GM19452 (cell line): ENCODE results near the gene NDUFA6.
"Not testable (repeated sequence)": the region's sequence is repeated elsewhere in the genome, so short reads cannot be mapped to it uniquely, and the experiment has no call there.

Experiments
- ATAC-seq: cut with Tn5 transposase; IDR thresholded peaks from one replicate; pipeline ENCODE4 v1.9.1; 2021; ENCODE audit not compliant: unreplicated experiment

Gene NDUFA6

GRCh38 chr22:42072606-42073330 lies 17.8 kb downstream of the NDUFA6 start:
- ATAC-seq, result no peak

- ATAC-seq, result not testable (repeated sequence)
Measured at GRCh38 chr22:42071508-42071907, 19.1 kb downstream of the NDUFA6 start.

- peak; percentile 87 for ATAC-seq
Measured at GRCh38 chr22:42070517-42071422, 19.8 kb downstream of the NDUFA6 start, which contains the start of gene NAGA. NAGA (minus strand) TSS chr22:42070812; CDS start chr22:42070297, 515 bp downstream.

GRCh38 chr22:42069801-42070516 lies 20.6 kb downstream of the NDUFA6 start:
- ATAC-seq, result peak; percentile 21

- no peak for ATAC-seq
Measured at GRCh38 chr22:42068291-42068690, 22.3 kb downstream of the NDUFA6 start.

- no peak for ATAC-seq
Measured at GRCh38 chr22:42067671-42068251, 22.8 kb downstream of the NDUFA6 start.

- no peak for ATAC-seq
Measured at GRCh38 chr22:42066937-42067336, 23.6 kb downstream of the NDUFA6 start.

GRCh38 chr22:42066126-42066761 lies 24.3 kb downstream of the NDUFA6 start:
- no peak for ATAC-seq

- no peak for ATAC-seq
Measured at GRCh38 chr22:42065438-42066125, 25.0 kb downstream of the NDUFA6 start.

- no peak for ATAC-seq
Measured at GRCh38 chr22:42064629-42065028, 25.9 kb downstream of the NDUFA6 start.

- ATAC-seq, result no peak
Measured at GRCh38 chr22:42062506-42063170, 27.9 kb downstream of the NDUFA6 start.

- no peak for ATAC-seq
Measured at GRCh38 chr22:42061041-42061440, 29.5 kb downstream of the NDUFA6 start.

GRCh38 chr22:42060489-42060888 lies 30.1 kb downstream of the NDUFA6 start:
- no peak for ATAC-seq

GRCh38 chr22:42056757-42057511 lies 33.6 kb downstream of the NDUFA6 start:
- no peak for ATAC-seq

- ATAC-seq, result no peak
Measured at GRCh38 chr22:42052765-42053164, 37.8 kb downstream of the NDUFA6 start.

GRCh38 chr22:42050641-42051180 lies 39.9 kb downstream of the NDUFA6 start:
- no peak for ATAC-seq

- ATAC-seq, result no peak
Measured at GRCh38 chr22:42041784-42042183, 48.8 kb downstream of the NDUFA6 start.

- no peak for ATAC-seq
Measured at GRCh38 chr22:42039271-42039670, 51.3 kb downstream of the NDUFA6 start.
